PC-3 (cell line): ENCODE measurements around the gene SCAMP4. TPM values are rescaled to one million over a fixed set of nuclear protein-coding genes. Genes with fewer than 3 reads are reported as not detected.

Experiments used
- ATAC-seq: fragments of 200-7000 bp; cut with Tn5 transposase; 2 replicates; pipeline ENCODE4 v1.9.1; 2020; ENCODE audit warnings: mild to moderate bottlenecking, moderate library complexity
- BruUV-seq: library from RNA; stranded (reverse); fragments of 400-500 nt; replicated peaks from 2 replicates; lab custom pipeline; 2021; lab: Mats Ljungman, UMichigan
- CTCF ChIA-PET: fragments of 300-600 bp; sonication (Branson Sonifier 250); formaldehyde crosslinking; loops from one replicate; lab custom pipeline; 2022; ENCODE audit warnings: antibody characterized with exemption; lab: Charles Lee
- POLR2A ChIA-PET: fragments of 300-600 bp; sonication (Branson Sonifier 250); formaldehyde crosslinking; loops from one replicate; lab custom pipeline; 2022; ENCODE audit warnings: antibody characterized with exemption; ENCODE audit not compliant: unreplicated experiment; lab: Charles Lee
- DNase-seq: peaks from one replicate; pipeline ENCODE4 v3.0.0-alpha.2; 2015
- H2AFZ ChIP-seq: fragments of 300-600 bp; sonication (generic); 2 replicates; pipeline ENCODE4 v1.6.0; 2016; ENCODE audit warnings: antibody characterized with exemption, low read length
- H3F3A ChIP-seq: fragments of 300-600 bp; sonication (generic); one replicate; pipeline ENCODE4 v1.6.0; 2017; ENCODE audit warnings: antibody characterized with exemption, low read length, control low read depth, mild to moderate bottlenecking; ENCODE audit not compliant: unreplicated experiment
- H3K27ac ChIP-seq: fragments of 300-600 bp; sonication (generic); 2 replicates; pipeline ENCODE4 v1.5.1; 2016; ENCODE audit warnings: mild to moderate bottlenecking, low read length
- H3K27me3 ChIP-seq: fragments of 300-600 bp; sonication (generic); 2 replicates; pipeline ENCODE4 v1.6.1; 2016; ENCODE audit warnings: low read length, mixed read lengths
- H3K36me3 ChIP-seq: fragments of 300-600 bp; sonication (generic); 2 replicates; pipeline ENCODE4 v1.6.1; 2016; ENCODE audit warnings: low read depth, mixed run types, low read length, mixed read lengths
- H3K4me1 ChIP-seq: fragments of 300-600 bp; sonication (generic); 2 replicates; pipeline ENCODE4 v1.5.1; 2016; ENCODE audit warnings: low read length; ENCODE audit not compliant: insufficient read depth
- H3K4me2 ChIP-seq: fragments of 300-600 bp; sonication (generic); 2 replicates; pipeline ENCODE4 v1.6.0; 2016; ENCODE audit warnings: low read length
- H3K4me3 ChIP-seq: fragments of 300-600 bp; sonication (generic); 2 replicates; pipeline ENCODE4 v1.5.1; 2016; ENCODE audit warnings: mild to moderate bottlenecking, low read length, mixed read lengths
- H3K79me2 ChIP-seq: fragments of 300-600 bp; sonication (generic); 2 replicates; pipeline ENCODE4 v1.6.1; 2017; ENCODE audit warnings: low read length, mixed read lengths
- H3K9ac ChIP-seq: fragments of 300-600 bp; sonication (generic); 2 replicates; pipeline ENCODE4 v1.6.0; 2016; ENCODE audit warnings: mild to moderate bottlenecking, low read length
- H3K9me2 ChIP-seq: fragments of 300-600 bp; sonication (generic); replicated peaks from 2 replicates; pipeline ENCODE4 v1.6.1; 2016; ENCODE audit warnings: mixed run types, low read length, mixed read lengths
- H3K9me3 ChIP-seq: fragments of 300-600 bp; sonication (generic); 2 replicates; pipeline ENCODE4 v1.6.1; 2016; ENCODE audit warnings: low read length, mixed read lengths
- H4K20me1 ChIP-seq: fragments of 300-600 bp; sonication (generic); 2 replicates; pipeline ENCODE4 v1.6.1; 2016; ENCODE audit warnings: low read length, mixed read lengths
- EZH2 ChIP-seq: fragments of 300-600 bp; sonication (generic); IDR thresholded peaks from one replicate; pipeline ENCODE4 v1.6.1; 2017; ENCODE audit warnings: antibody characterized with exemption, mild to moderate bottlenecking, low read length; ENCODE audit not compliant: unreplicated experiment
- EZH2phosphoT487 ChIP-seq: fragments of 300-600 bp; sonication (generic); IDR thresholded peaks from 2 replicates; pipeline ENCODE4 v1.6.1; 2018; ENCODE audit warnings: mild to moderate bottlenecking, antibody characterized with exemption, low read length, borderline replicate concordance
- intact Hi-C: fragments of 100-400 bp; cut with micrococcal nuclease; formaldehyde crosslinking; loops from 2 replicates; pipeline ENCODE4 v1.9.0; 2023
- total RNA-seq: library from RNA; depleted of rRNA; stranded (reverse); fragments of >200 nt; gene quantifications from 2 replicates; pipeline ENCODE4 v1.2.3, GENCODE V29; 2014
- TF ChIP-seq, protein P1 (sequence below): fragments of 300-600 bp; sonication (generic); conservative IDR thresholded peaks from 2 replicates; pipeline ENCODE4 v1.5.1; 2017; ENCODE audit warnings: antibody characterized with exemption, low read depth, mild to moderate bottlenecking, low read length

SCAMP4 gene
- total RNA-seq, 1 experiment from 2014 or later, result 61.5 TPM

DNA sequence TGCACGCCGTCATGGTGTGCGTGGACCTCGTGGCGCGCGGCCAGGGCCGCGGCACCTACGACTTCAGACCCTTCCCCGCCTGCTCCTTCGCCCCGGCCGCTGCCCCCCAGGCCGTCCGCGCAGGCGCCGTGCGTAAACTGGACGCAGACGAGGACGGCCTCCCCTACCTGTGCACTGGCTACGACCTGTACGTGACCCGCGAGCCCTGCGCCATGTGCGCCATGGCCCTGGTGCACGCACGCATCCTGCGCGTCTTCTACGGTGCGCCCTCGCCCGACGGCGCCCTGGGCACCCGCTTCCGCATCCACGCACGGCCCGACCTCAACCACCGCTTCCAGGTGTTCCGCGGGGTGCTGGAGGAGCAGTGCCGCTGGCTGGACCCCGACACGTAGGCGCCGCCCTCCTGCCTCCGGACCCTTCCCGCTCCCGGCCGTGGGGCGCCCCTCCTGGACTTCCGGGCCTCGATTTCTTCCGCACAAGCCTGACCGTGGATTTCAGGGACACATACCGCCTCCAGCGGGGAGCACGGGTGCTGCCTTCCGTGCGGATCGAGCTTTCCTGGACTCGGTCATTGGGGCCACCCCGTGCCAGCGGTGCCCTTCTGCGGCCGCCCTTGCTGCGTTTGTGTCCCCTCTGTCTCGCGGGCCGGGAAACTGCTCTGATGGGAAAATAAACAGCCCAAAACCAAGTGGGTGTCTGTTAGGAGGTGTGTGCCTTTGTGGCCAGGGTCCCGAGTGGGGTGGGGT, 7.7 kb downstream of the SCAMP4 start:
- POLR2A ChIA-PET, result no interaction called here
- H3K36me3 ChIP-seq, result no peaks in the 10 kb centered on the region
- H3K4me3 ChIP-seq, result no peak overlapping the region

GRCh38 chr19:1913781-1914577, 8.8 kb downstream of the SCAMP4 start:
- intact Hi-C loops, result no loop called here
- no peaks in the 10 kb centered on the region for H3K4me1 ChIP-seq
- no peak overlapping the region for H3K4me2 ChIP-seq
- H3K9ac ChIP-seq, result no peak overlapping the region
- BruUV-seq, result no TSS peak
- H3K27me3 ChIP-seq, result no peaks in the 10 kb centered on the region
- ATAC-seq (no peak), DNase-seq (no peak)
- ChIA-PET POLR2A (no interaction called here), CTCF (no interaction called here)
- H3K79me2 ChIP-seq, result peaks cover 38% of the 10 kb centered on the region
- H4K20me1 ChIP-seq, result no peaks in the 10 kb centered on the region
- no peaks in the 10 kb centered on the region for H3F3A ChIP-seq
- no peak overlapping the region for H3K27ac ChIP-seq
- H3K36me3 ChIP-seq, result no peaks in the 10 kb centered on the region
- no peaks in the 10 kb centered on the region for H3K9me3 ChIP-seq
- TF ChIP-seq EZH2phosphoT487, result no peak
- TF ChIP-seq, protein P1, sequence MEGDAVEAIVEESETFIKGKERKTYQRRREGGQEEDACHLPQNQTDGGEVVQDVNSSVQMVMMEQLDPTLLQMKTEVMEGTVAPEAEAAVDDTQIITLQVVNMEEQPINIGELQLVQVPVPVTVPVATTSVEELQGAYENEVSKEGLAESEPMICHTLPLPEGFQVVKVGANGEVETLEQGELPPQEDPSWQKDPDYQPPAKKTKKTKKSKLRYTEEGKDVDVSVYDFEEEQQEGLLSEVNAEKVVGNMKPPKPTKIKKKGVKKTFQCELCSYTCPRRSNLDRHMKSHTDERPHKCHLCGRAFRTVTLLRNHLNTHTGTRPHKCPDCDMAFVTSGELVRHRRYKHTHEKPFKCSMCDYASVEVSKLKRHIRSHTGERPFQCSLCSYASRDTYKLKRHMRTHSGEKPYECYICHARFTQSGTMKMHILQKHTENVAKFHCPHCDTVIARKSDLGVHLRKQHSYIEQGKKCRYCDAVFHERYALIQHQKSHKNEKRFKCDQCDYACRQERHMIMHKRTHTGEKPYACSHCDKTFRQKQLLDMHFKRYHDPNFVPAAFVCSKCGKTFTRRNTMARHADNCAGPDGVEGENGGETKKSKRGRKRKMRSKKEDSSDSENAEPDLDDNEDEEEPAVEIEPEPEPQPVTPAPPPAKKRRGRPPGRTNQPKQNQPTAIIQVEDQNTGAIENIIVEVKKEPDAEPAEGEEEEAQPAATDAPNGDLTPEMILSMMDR, result no peak
- TF ChIP-seq EZH2, result no peak
- no peaks in the 10 kb centered on the region for H3K9me2 ChIP-seq
- H2AFZ ChIP-seq, result no peak overlapping the region
- H3K4me3 ChIP-seq, result no peak overlapping the region

More for the DNA sequence above, 7.7 kb downstream of the SCAMP4 start:
- H3K9me3 ChIP-seq, result no peaks in the 10 kb centered on the region
- H3F3A ChIP-seq, result no peaks in the 10 kb centered on the region
- H2AFZ ChIP-seq, result no peak overlapping the region
- peaks cover 49% of the 10 kb centered on the region for H3K79me2 ChIP-seq
- CTCF ChIA-PET, result no interaction called here
- H3K9me2 ChIP-seq, result no peaks in the 10 kb centered on the region
- no TSS peak for BruUV-seq
- intact Hi-C loops, result no loop called here
- no peaks in the 10 kb centered on the region for H4K20me1 ChIP-seq
- H3K27ac ChIP-seq, result no peak overlapping the region
- DNase-seq, result no peak
- no peak for TF ChIP-seq EZH2phosphoT487
- TF ChIP-seq, protein P1, result no peak
- no peak for TF ChIP-seq EZH2
- no peak for ATAC-seq
- H3K4me2 ChIP-seq, result no peak overlapping the region
- H3K9ac ChIP-seq, result no peak overlapping the region
- H3K4me1 ChIP-seq, result peaks cover 7% of the 10 kb centered on the region; the same call in 1 of the 2 replicates
- H3K27me3 ChIP-seq, result no peaks in the 10 kb centered on the region
